ENCODE results near the gene ZNF804B. TPM values are rescaled to one million over a fixed set of nuclear protein-coding genes. Genes with fewer than 3 reads are reported as not detected.

Gene ZNF804B
- total RNA-seq, 2 experiments from 2014 or later, result not detected

GRCh38 chr7:88866265-88866863 lies 106.9 kb downstream of the ZNF804B start:
- no peaks in the 10 kb centered on the region for H3K4me1 Mint-ChIP-seq
- H3K9me3 Mint-ChIP-seq, result peaks cover 3% of the 10 kb centered on the region
- DNase-seq, result no peak
- CTCF ChIA-PET, result no interaction called here
- H3K4me3 Mint-ChIP-seq, result no peak overlapping the region
- POLR2A ChIA-PET, result no interaction called here
- no peaks in the 10 kb centered on the region for H3K27me3 Mint-ChIP-seq
- no peak overlapping the region for H3K27ac Mint-ChIP-seq
- H3K36me3 Mint-ChIP-seq (ENCODE audit: low read depth), result no peaks in the 10 kb centered on the region

GRCh38 chr7:88867158-88867557 lies 107.7 kb downstream of the ZNF804B start:
- H3K4me1 Mint-ChIP-seq, result no peaks in the 10 kb centered on the region
- no peaks in the 10 kb centered on the region for H3K36me3 Mint-ChIP-seq (ENCODE audit: low read depth)
- ChIA-PET POLR2A (no interaction called here), CTCF (no interaction called here)
- no peak overlapping the region for H3K27ac Mint-ChIP-seq
- DNase-seq, result no peak
- H3K9me3 Mint-ChIP-seq, result peaks cover 3% of the 10 kb centered on the region
- no peak overlapping the region for H3K4me3 Mint-ChIP-seq
- H3K27me3 Mint-ChIP-seq, result no peaks in the 10 kb centered on the region

GRCh38 chr7:88868456-88868855 lies 109.0 kb downstream of the ZNF804B start:
- Mint-ChIP-seq H3K9me3 (peaks cover 3% of the 10 kb centered on the region), H3K27ac (no peak overlapping the region), H3K4me3 (no peak overlapping the region), H3K4me1 (no peaks in the 10 kb centered on the region), H3K36me3 (ENCODE audit: low read depth) (no peaks in the 10 kb centered on the region), H3K27me3 (no peaks in the 10 kb centered on the region)
- no peak for DNase-seq
- POLR2A ChIA-PET, result no interaction called here
- CTCF ChIA-PET, result interaction anchor here (0.7 kb wide), 1 partner anchor 152 kb away, joined by 3 read pairs; no protein-coding TSS in a partner anchor

- no peak overlapping the region for H3K27ac Mint-ChIP-seq
- no peak overlapping the region for H3K4me3 Mint-ChIP-seq
- H3K4me1 Mint-ChIP-seq, result no peaks in the 10 kb centered on the region
- no peaks in the 10 kb centered on the region for H3K27me3 Mint-ChIP-seq
- DNase-seq, result no peak
- ChIA-PET POLR2A (no interaction called here), CTCF (no interaction called here)
- no peaks in the 10 kb centered on the region for H3K9me3 Mint-ChIP-seq
- no peaks in the 10 kb centered on the region for H3K36me3 Mint-ChIP-seq (ENCODE audit: low read depth)
These were observed 121.6 kb downstream of the ZNF804B start for GRCh38 chr7:88881136-88881535.

- Mint-ChIP-seq H3K4me1 (no peaks in the 10 kb centered on the region), H3K4me3 (no peak overlapping the region), H3K9me3 (no peaks in the 10 kb centered on the region), H3K36me3 (ENCODE audit: low read depth) (no peaks in the 10 kb centered on the region), H3K27ac (no peak overlapping the region), H3K27me3 (no peaks in the 10 kb centered on the region)
- ChIA-PET CTCF (no interaction called here), POLR2A (no interaction called here)
- DNase-seq, result no peak
These were observed 125.6 kb downstream of the ZNF804B start for GRCh38 chr7:88885131-88885530.

- DNase-seq, result no peak
- Mint-ChIP-seq H3K9me3 (no peaks in the 10 kb centered on the region), H3K27ac (no peak overlapping the region), H3K36me3 (ENCODE audit: low read depth) (no peaks in the 10 kb centered on the region), H3K27me3 (no peaks in the 10 kb centered on the region), H3K4me3 (no peak overlapping the region), H3K4me1 (no peaks in the 10 kb centered on the region)
- CTCF ChIA-PET, result no interaction called here
- POLR2A ChIA-PET, result no interaction called here
These were observed 129.2 kb downstream of the ZNF804B start for GRCh38 chr7:88888684-88889083.

- CTCF ChIA-PET, result no interaction called here
- no peaks in the 10 kb centered on the region for H3K4me1 Mint-ChIP-seq
- POLR2A ChIA-PET, result no interaction called here
These were observed 151.0 kb downstream of the ZNF804B start for GRCh38 chr7:88910516-88910915.

GRCh38 chr7:88912852-88913251 lies 153.4 kb downstream of the ZNF804B start:
- Mint-ChIP-seq H3K9me3 (no peaks in the 10 kb centered on the region), H3K4me3 (no peak overlapping the region), H3K4me1 (no peaks in the 10 kb centered on the region), H3K27me3 (no peaks in the 10 kb centered on the region), H3K36me3 (ENCODE audit: low read depth) (no peaks in the 10 kb centered on the region), H3K27ac (no peak overlapping the region)
- ChIA-PET POLR2A (no interaction called here), CTCF (no interaction called here)
- DNase-seq, result no peak

More at GRCh38 chr7:88910516-88910915, 151.0 kb downstream of the ZNF804B start:
- no peak overlapping the region for H3K27ac Mint-ChIP-seq
- no peak for DNase-seq
- H3K4me3 Mint-ChIP-seq, result no peak overlapping the region
- peaks cover 2% of the 10 kb centered on the region for H3K9me3 Mint-ChIP-seq
- H3K36me3 Mint-ChIP-seq (ENCODE audit: low read depth), result no peaks in the 10 kb centered on the region
- H3K27me3 Mint-ChIP-seq, result no peaks in the 10 kb centered on the region

- DNase-seq, result no peak
- Mint-ChIP-seq H3K27me3 (no peaks in the 10 kb centered on the region), H3K27ac (no peak overlapping the region), H3K36me3 (ENCODE audit: low read depth) (no peaks in the 10 kb centered on the region), H3K4me1 (no peaks in the 10 kb centered on the region), H3K9me3 (no peaks in the 10 kb centered on the region), H3K4me3 (no peak overlapping the region)
- POLR2A ChIA-PET, result no interaction called here
- CTCF ChIA-PET, result no interaction called here
These were observed 156.1 kb downstream of the ZNF804B start for GRCh38 chr7:88915615-88916014.

GRCh38 chr7:88919478-88920131 lies 160.1 kb downstream of the ZNF804B start:
- ChIA-PET POLR2A (no interaction called here), CTCF (no interaction called here)
- no peaks in the 10 kb centered on the region for H3K4me1 Mint-ChIP-seq
- H3K9me3 Mint-ChIP-seq, result no peaks in the 10 kb centered on the region
- H3K27ac Mint-ChIP-seq, result no peak overlapping the region
- no peak overlapping the region for H3K4me3 Mint-ChIP-seq
- H3K27me3 Mint-ChIP-seq, result no peaks in the 10 kb centered on the region
- H3K36me3 Mint-ChIP-seq (ENCODE audit: low read depth), result no peaks in the 10 kb centered on the region
- no peak for DNase-seq

GRCh38 chr7:88922944-88923343 lies 163.4 kb downstream of the ZNF804B start:
- ChIA-PET CTCF (no interaction called here), POLR2A (no interaction called here)
- Mint-ChIP-seq H3K36me3 (ENCODE audit: low read depth) (no peaks in the 10 kb centered on the region), H3K27me3 (no peaks in the 10 kb centered on the region), H3K4me1 (no peaks in the 10 kb centered on the region), H3K9me3 (no peaks in the 10 kb centered on the region), H3K4me3 (no peak overlapping the region), H3K27ac (no peak overlapping the region)
- no peak for DNase-seq

- no peaks in the 10 kb centered on the region for H3K36me3 Mint-ChIP-seq (ENCODE audit: low read depth)
- ChIA-PET POLR2A (no interaction called here), CTCF (no interaction called here)
- no peak overlapping the region for H3K27ac Mint-ChIP-seq
- H3K4me1 Mint-ChIP-seq, result no peaks in the 10 kb centered on the region
- no peak for DNase-seq
- H3K9me3 Mint-ChIP-seq, result no peaks in the 10 kb centered on the region
- no peaks in the 10 kb centered on the region for H3K27me3 Mint-ChIP-seq
- no peak overlapping the region for H3K4me3 Mint-ChIP-seq
These were observed 168.8 kb downstream of the ZNF804B start for GRCh38 chr7:88928276-88928675.

GRCh38 chr7:88929719-88930118 lies 170.2 kb downstream of the ZNF804B start:
- Mint-ChIP-seq H3K36me3 (ENCODE audit: low read depth) (no peaks in the 10 kb centered on the region), H3K27ac (no peak overlapping the region), H3K9me3 (no peaks in the 10 kb centered on the region), H3K27me3 (no peaks in the 10 kb centered on the region), H3K4me1 (no peaks in the 10 kb centered on the region), H3K4me3 (no peak overlapping the region)
- CTCF ChIA-PET, result no interaction called here
- DNase-seq, result no peak
- POLR2A ChIA-PET, result no interaction called here

GRCh38 chr7:88933285-88933684 lies 173.8 kb downstream of the ZNF804B start:
- H3K36me3 Mint-ChIP-seq (ENCODE audit: low read depth), result no peaks in the 10 kb centered on the region
- no peaks in the 10 kb centered on the region for H3K27me3 Mint-ChIP-seq
- POLR2A ChIA-PET, result no interaction called here
- no peaks in the 10 kb centered on the region for H3K9me3 Mint-ChIP-seq
- no peak for DNase-seq
- CTCF ChIA-PET, result no interaction called here
- no peaks in the 10 kb centered on the region for H3K4me1 Mint-ChIP-seq
- H3K4me3 Mint-ChIP-seq, result no peak overlapping the region
- H3K27ac Mint-ChIP-seq, result no peak overlapping the region
